DMS153 treated with DMSO at 0.1 percent for 48 hours (cell line): ENCODE data around the gene CTNNA2.

Experiments used
- DNase-seq: peaks from one replicate; lab custom pipeline; 2025; ENCODE audit not compliant: unreplicated experiment; lab: John Stamatoyannopoulos, UW

Gene CTNNA2

GRCh38 chr2:80519121-80519643 is 1006.3 kb downstream of the CTNNA2 start:
- DNase-seq, result no peak

DNA sequence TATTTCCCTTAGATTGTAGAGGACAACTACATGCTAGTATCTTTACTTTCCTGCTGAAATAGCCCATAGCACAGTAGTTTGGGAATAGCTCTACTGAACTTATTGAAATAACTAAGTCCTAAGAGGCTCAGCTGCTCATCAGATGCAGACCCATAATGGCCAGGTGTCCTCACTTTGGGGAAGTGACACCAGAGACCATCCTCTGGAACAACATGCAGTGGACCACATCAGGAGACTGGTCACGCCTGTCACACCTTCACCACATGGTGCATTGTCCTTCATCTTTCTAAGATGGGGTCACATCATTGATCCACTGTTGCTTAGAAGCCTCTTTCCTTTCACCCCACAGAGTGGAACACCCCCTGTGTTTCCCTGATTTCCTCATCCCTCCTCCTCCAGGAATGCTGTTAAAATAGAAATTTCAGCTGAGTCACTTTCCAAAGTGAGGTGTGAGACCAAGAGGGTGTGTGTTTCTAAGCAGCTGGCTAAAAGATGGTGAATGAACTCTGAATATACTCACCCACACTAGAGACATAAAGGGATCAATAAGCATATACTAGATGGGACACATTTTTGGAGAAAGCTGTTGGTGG is 1006.9 kb downstream of the CTNNA2 start:
- no peak for DNase-seq

GRCh38 chr2:80525152-80525551 is 1012.3 kb downstream of the CTNNA2 start:
- no peak for DNase-seq

GRCh38 chr2:80527119-80527518 is 1014.3 kb downstream of the CTNNA2 start:
- no peak for DNase-seq

GRCh38 chr2:80529466-80530165 is 1016.8 kb downstream of the CTNNA2 start:
- no peak for DNase-seq

- DNase-seq, result no peak
Measured at GRCh38 chr2:80530442-80531064, 1017.7 kb downstream of the CTNNA2 start.

DNA sequence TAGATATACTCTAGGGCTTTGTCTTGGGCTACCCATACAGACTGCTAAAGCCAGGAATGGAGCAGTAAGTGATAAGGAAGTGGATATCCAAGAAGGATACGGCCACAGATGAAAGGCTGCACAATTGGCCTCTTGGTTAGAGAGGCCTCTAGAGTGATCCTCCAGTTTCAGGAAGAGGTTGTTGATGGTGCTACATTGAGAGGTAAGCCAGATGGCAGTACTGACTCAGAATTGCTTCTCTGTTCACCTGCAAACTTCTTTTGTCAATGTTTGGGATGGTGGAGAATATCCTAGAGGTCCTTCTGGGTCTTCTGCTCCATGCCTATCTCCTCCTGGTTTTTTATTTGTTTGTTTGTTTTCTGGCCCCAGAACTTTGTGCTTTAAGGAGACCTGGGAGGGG is 1018.5 kb downstream of the CTNNA2 start:
- no peak for DNase-seq

DNA sequence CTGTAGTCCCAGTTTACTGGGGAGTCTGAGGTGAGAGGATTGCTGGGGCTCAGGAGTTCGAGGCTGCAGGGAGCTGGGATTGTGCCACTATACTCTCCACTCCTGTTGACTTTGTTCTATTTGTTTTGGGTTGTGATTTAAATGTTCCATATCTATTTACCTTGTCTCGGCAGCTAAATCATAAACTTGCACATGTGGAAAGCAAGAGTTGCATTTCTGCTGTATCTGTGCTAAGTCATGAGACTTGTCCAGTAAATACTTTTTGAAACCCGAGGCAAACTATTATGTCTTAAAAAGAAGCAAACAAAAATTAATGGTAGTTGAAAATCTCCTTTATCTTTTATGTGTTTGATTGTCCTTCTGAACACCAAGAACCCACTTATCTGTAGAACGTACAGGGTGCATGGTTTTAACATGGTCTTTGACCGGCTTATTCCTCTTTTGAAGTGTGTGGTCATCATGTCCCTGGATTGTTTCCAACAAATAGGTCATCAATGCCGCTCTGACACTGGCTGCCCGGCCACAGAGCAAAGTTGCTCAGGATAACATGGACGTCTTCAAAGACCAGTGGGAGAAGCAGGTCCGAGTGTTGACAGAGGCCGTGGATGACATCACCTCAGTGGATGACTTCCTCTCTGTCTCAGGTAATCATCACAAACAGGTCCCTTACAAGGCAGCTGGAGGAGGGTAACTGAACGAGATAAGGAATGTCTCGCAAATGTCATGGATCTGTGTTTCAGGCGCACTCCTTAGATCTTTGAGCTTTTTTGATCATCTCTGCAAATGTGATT is 1032.8 kb downstream of the CTNNA2 start:
- no peak for DNase-seq

DNA sequence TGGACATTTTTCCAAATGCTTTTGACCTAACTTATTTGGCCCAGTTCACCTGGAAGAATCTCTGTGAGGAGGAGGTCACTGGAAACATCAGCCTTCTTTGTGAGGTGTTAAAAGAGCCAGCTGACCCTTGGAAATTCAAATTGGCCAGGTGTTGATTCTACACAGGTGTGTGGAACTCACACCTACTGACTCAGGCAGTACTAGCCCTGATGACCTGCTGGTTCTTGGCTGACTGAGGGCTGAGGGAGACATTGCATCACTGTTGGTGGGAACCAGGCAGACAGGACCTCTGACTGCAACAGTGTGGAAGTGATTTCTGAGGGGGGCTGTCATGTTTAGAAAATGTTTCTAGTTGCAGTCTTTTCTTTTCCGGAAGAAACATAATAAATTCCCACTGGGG is 1033.9 kb downstream of the CTNNA2 start:
- no peak for DNase-seq

GRCh38 chr2:80547344-80547743 is 1034.5 kb downstream of the CTNNA2 start:
- no peak for DNase-seq

- peak; percentile 45 for DNase-seq
Measured at GRCh38 chr2:80548469-80548868, 1035.6 kb downstream of the CTNNA2 start.

DNA sequence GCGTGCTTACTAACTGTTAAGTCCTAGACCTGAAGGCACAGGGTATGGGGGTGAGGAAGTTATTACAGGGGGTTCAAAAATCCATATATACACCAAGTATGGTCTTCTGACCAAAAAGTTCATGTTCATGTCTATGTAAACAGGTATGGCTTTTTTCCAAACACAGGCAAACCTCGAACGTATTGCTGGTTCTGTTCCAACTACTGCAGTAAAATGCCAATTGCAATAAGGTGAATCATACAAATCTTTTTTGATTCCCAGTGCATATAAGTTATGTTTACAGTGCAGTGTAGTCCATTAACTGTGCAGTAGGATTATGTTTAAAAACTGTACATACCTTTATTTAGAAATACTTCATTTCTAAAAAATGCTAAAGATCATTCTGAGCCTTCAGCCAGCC is 1037.0 kb downstream of the CTNNA2 start:
- no peak for DNase-seq

DNA sequence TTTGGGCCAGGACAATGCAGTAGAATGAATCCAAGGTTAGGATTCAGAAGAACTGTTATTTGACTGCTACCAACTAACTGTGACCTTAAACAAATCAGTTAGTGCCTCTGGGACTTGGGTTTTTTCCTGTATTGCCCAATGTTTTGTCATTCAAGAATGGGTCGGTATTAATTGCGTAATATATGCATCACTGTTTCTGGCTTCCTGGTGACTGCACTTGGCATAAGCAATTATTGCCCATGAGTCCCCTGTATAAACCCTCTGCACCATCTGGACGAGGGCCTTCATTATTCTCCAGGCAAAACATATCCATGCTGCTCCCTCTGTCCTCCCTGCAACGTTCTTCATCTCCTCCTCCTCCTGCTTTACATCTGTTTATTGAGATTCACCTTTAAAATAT is 1047.5 kb downstream of the CTNNA2 start:
- DNase-seq, result no peak

GRCh38 chr2:80568011-80568410 is 1055.2 kb downstream of the CTNNA2 start:
- no peak for DNase-seq

DNA sequence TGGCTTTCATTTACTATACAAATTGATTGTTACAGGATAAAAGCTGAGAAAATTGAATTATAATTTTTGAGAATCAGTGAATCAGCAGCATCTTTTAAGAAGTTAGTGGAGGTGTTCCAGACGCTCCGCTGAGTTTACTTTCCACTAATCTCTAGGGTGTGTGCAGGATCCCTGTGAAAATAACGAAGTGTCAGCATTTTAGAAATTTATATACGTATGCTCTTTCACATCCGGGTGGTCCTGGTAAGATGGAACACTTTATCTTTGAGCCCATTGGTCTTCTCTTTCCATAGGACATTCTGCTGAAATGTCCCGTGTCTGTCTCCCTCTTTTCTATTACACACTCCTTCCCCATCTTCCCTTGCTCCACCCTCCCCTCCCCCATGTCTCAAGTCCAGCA is 1060.3 kb downstream of the CTNNA2 start:
- no peak for DNase-seq

GRCh38 chr2:80573950-80574349 is 1061.1 kb downstream of the CTNNA2 start:
- DNase-seq, result no peak

GRCh38 chr2:80579756-80580155 is 1066.9 kb downstream of the CTNNA2 start:
- no peak for DNase-seq

DNA sequence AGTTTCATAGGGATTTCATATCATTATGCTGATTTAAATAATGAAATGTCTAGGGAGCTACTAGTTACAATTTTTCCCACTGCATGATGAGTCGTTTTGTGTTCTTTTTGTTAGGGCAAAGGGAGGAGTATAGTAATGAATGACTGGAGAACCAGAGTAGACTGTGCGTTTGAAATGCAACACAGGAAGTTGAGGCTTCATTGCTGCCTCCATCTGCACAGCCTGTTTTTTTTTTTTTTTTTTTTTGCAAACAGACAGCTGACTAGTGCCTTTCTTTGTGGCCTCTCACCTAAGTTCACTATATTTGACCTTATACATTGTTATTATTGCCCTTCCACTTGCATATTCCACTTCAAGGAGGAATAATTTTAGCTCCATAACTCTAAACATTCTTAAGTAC is 1078.4 kb downstream of the CTNNA2 start:
- DNase-seq, result no peak

DNA sequence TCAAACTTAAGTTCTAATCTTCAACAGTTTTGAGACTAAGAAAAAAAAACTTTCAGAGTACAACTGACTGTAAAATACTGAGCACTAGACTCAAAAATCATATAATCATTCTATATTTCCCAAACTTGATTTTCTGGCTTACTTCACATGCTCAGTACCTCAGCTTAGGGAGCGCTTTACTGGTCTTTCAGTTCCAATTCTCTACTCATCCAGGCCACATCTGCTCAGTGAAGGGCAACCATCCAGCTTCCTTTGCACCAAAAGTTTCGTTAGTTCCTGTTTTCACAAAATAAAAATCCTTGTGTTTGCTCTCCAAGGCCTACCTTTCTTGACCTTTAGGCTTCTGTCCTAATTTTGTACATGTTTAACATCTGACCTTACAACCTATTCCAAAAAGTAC is 1079.3 kb downstream of the CTNNA2 start:
- no peak for DNase-seq

- DNase-seq, result no peak
Measured at GRCh38 chr2:80610108-80610507, 1097.3 kb downstream of the CTNNA2 start.

DNA sequence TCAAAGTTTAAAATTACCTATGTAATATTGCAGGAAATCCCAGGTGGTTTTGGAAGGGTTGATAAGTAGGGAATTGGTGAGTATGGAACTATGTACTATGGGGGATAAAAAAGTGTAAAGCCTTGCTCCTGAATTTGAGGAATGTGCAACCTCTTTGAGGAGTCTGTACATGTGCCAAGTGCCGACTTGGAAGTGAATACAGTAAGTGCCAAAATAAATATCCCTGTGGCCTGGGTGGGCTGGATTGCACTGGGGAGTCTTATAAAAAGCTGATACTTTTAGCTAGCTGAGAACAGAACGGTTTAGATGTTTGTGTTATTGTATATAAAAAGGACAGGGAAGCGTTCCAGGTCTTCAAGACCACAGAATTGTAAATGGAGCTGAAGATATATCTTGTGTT is 1108.8 kb downstream of the CTNNA2 start:
- no peak for DNase-seq

DNA sequence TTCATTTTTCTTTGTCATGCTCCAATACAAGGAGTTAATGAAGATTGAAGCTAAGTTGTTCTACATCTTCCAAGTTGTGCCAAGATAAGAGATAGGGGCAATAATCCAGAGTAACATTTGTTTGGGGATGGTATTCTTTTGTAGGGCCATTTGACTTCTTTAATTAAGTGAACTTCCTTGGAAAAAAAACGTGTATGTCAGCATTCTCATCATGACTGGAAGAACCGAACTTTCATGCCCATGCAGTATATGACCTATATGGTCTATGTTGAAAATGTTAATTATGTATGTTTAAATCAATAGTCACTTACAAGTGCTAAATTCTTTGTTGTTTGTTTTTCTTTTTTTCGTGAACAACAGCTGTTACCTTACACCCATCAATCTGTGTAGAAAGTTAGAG is 1111.2 kb downstream of the CTNNA2 start:
- no peak for DNase-seq
